SK-N-MC (cell line): ENCODE results near the gene SLC7A1.

ENCODE experiments used
- DNase-seq: peaks from one replicate; pipeline ENCODE4 v3.0.0-alpha.2; 2011; ENCODE audit warnings: low read depth, low spot score
- H3K27ac ChIP-seq: fragments of 200-600 bp; sonication (generic); 2 replicates; pipeline ENCODE4 v1.5.1; 2016; ENCODE audit warnings: mixed run types
- H3K36me3 ChIP-seq: fragments of 200-600 bp; sonication (generic); 2 replicates; pipeline ENCODE4 v1.6.1; 2017; ENCODE audit warnings: antibody characterized with exemption, low read length, mixed read lengths; ENCODE audit not compliant: insufficient read depth
- H3K4me3 ChIP-seq: fragments of 200-600 bp; sonication (generic); 2 replicates; pipeline ENCODE4 v1.5.1; 2016
- H3K9ac ChIP-seq: fragments of 200-600 bp; sonication (generic); 2 replicates; pipeline ENCODE4 v1.8.0; 2017; ENCODE audit warnings: mixed run types, mixed read lengths; ENCODE audit not compliant: insufficient read length
- H3K9me3 ChIP-seq: fragments of 200-600 bp; sonication (generic); 2 replicates; pipeline ENCODE4 v1.6.1; 2017; ENCODE audit warnings: low read depth, mild to moderate bottlenecking, antibody characterized with exemption, low read length, moderate library complexity, mixed read lengths
- EZH2 ChIP-seq: fragments of 200-600 bp; sonication (generic); IDR thresholded peaks from one replicate; pipeline ENCODE4 v1.6.1; 2017; ENCODE audit warnings: antibody characterized with exemption
- FOXP2 ChIP-seq: optimal IDR thresholded peaks from 2 replicates; pipeline ENCODE3; 2011; ENCODE audit warnings: mild to moderate bottlenecking, moderate library complexity; ENCODE audit not compliant: insufficient read depth; ENCODE audit errors: extremely low read length, control extremely low read depth
- POLR2AphosphoS5 ChIP-seq: IDR thresholded peaks from 2 replicates; pipeline ENCODE4 v1.6.1; 2012; ENCODE audit warnings: mild to moderate bottlenecking, low read depth, low read length, borderline replicate concordance

The SLC7A1 gene

GRCh38 chr13:29519921-29520320 lies 75.6 kb downstream of the SLC7A1 start:
- Histone ChIP-seq H3K27ac (no peak overlapping the region), H3K36me3 (peaks cover 97% of the 10 kb centered on the region), H3K4me3 (no peak overlapping the region), H3K9me3 (no peaks in the 10 kb centered on the region), H3K9ac (no peak overlapping the region)
- TF ChIP-seq EZH2 (no peak), FOXP2 (no peak), POLR2AphosphoS5 (no peak)
- DNase-seq: no peak

- no peak for DNase-seq
- no peak overlapping the region for H3K27ac ChIP-seq
- H3K9ac ChIP-seq: no peak overlapping the region
- no peak overlapping the region for H3K4me3 ChIP-seq
- no peaks in the 10 kb centered on the region for H3K9me3 ChIP-seq
- H3K36me3 ChIP-seq: peaks cover 90% of the 10 kb centered on the region
- TF ChIP-seq EZH2 (no peak), FOXP2 (no peak)
These were observed 78.6 kb downstream of the SLC7A1 start for GRCh38 chr13:29516880-29517279.

DNA sequence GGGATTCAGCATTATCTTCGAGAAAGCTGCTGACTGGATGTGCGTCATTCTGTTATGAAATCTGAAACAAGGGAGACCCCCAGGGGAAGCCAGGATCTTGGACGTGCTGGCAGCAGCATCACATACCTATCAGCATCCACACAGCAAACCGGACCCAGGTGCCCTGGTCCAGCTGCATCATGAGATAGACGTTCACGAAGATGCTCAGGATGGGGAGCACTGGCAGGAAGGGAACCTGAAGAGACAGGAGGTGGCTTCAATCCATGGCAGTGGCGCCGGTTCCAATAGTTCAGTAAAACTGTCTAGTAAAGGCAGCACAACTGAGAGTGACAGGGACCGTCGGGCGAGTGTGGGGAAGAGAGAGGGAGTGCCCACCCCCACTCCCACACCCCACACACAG lies 79.5 kb downstream of the SLC7A1 start:
- DNase-seq: no peak
- Histone ChIP-seq H3K4me3 (no peak overlapping the region), H3K9me3 (no peaks in the 10 kb centered on the region), H3K36me3 (peaks cover 81% of the 10 kb centered on the region), H3K27ac (no peak overlapping the region), H3K9ac (no peak overlapping the region)
- TF ChIP-seq FOXP2 (no peak), EZH2 (no peak), POLR2AphosphoS5 (no peak)

- Histone ChIP-seq H3K9ac (no peak overlapping the region), H3K36me3 (peaks cover 75% of the 10 kb centered on the region), H3K9me3 (no peaks in the 10 kb centered on the region), H3K4me3 (no peak overlapping the region), H3K27ac (no peak overlapping the region)
- no peak for DNase-seq
- TF ChIP-seq EZH2 (no peak), FOXP2 (no peak), POLR2AphosphoS5 (no peak)
These were observed 80.1 kb downstream of the SLC7A1 start for GRCh38 chr13:29515372-29515771.

GRCh38 chr13:29514720-29515310 lies 80.7 kb downstream of the SLC7A1 start:
- Histone ChIP-seq H3K9me3 (no peaks in the 10 kb centered on the region), H3K9ac (no peak overlapping the region), H3K4me3 (no peak overlapping the region), H3K36me3 (peaks cover 71% of the 10 kb centered on the region), H3K27ac (no peak overlapping the region)
- DNase-seq: no peak
- TF ChIP-seq POLR2AphosphoS5: no peak
- TF ChIP-seq FOXP2: no peak
- no peak for TF ChIP-seq EZH2

DNA sequence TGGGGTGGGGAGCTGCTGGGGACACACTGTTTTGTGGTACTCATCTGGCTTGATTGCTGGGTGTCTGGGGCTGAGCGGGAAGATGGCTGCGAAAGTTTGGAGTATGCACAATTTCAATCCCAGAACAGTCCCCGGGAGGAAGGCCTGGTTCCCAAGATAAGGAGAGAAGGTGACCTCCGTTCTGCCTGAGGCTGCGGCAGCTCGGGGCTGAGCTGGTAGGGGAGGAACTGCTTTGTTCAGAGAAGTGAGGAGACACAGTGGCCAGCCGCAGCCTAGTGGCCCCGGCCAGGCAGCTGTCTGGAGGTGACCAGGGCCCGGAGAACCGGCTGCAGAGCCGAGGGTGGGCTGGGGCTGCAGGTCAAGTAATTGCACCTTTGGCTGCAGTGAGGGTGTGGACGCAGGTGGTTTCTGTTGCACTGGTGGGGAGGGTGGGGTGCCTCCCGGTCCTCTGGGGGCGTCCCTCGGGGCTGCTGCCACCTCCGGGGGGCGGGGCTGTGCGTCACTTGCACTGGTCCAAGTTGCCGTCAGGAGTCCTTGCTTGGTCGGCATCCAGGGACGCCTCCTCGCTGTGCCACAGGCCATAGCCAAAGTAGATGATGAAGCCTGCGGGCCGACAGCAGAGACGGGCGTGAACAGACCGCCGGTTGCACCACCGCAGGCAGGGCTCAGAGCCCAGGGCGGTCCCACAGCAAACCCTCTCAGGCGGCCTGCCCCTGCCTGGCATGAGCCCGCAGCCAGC lies 81.3 kb downstream of the SLC7A1 start:
- Histone ChIP-seq H3K9me3 (no peaks in the 10 kb centered on the region), H3K27ac (no peak overlapping the region), H3K4me3 (no peak overlapping the region), H3K36me3 (peaks cover 64% of the 10 kb centered on the region), H3K9ac (no peak overlapping the region)
- no peak for TF ChIP-seq POLR2AphosphoS5
- no peak for DNase-seq

DNA sequence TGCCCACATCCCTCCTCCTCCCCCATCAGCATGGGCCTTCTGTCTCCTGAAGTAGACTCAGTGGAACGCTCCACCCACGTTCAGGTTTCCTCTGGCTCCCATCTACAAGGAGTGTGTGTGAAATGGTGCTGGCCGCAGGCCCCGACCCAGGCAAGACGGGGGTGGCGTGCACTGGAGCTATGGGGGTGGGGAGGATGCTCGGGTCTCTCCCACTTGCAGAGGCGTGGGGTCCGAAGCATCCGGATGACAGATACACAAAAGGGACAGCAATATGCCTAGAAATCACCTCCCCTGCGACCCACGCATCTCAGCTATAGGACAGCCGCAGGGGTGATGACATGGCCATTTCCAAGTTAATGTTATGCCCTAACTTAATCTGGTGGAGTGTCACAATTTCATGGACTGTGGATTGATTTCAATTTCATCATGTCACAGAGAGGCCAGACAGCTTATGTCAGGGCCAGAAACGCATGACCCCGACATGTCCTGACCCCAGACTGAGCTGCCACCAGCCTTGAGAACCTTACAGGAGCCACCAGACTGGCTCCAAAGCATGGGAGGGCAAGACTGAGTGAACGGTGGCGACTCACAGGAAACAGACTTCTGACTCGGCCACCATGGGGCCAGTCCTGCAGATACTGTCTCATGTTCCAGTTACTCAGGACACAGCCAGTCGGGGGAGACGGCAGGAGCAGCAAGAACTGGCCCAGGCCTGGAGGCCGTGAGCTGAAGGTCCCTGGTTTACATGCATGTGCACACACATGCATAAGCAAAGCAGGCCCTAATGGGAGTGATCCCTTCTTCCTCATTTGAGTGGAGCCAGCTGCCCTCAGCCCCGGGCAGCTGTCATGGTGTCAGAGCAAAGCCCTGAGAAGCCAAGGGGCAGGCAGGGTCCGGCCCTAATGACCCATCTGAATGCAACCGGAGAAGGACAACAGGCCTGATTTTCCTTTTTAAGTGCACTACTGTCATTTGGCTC lies 82.2 kb downstream of the SLC7A1 start:
- Histone ChIP-seq H3K9ac (no peak overlapping the region), H3K27ac (no peak overlapping the region), H3K4me3 (no peak overlapping the region), H3K36me3 (peaks cover 56% of the 10 kb centered on the region), H3K9me3 (no peaks in the 10 kb centered on the region)
- no peak for DNase-seq
- TF ChIP-seq POLR2AphosphoS5 (no peak), EZH2 (no peak)

- no peak overlapping the region for H3K4me3 ChIP-seq
- no peak for DNase-seq
- H3K9me3 ChIP-seq: no peaks in the 10 kb centered on the region
- no peak overlapping the region for H3K27ac ChIP-seq
- no peak for TF ChIP-seq POLR2AphosphoS5
- H3K36me3 ChIP-seq: peaks cover 43% of the 10 kb centered on the region; the same call in 1 of the 2 replicates
- no peak overlapping the region for H3K9ac ChIP-seq
These were observed 83.5 kb downstream of the SLC7A1 start for GRCh38 chr13:29511980-29512379.
